HepG2 (cell line): ENCODE data around the gene LTB4R. TPM values are rescaled to one million over a fixed set of nuclear protein-coding genes. Genes with fewer than 3 reads are reported as not detected.

Source experiments
- ATAC-seq: fragments of 200-7000 bp; cut with Tn5 transposase; 3 replicates; pipeline ENCODE4 v1.9.1; 2020; ENCODE audit warnings: mild to moderate bottlenecking, moderate library complexity
- BruUV-seq: library from RNA; stranded (reverse); fragments of 400-500 nt; replicated peaks from 2 replicates; lab custom pipeline; 2021; lab: Mats Ljungman, UMichigan
- CTCF ChIA-PET: fragments of 300-600 bp; formaldehyde crosslinking; extraction: SDS; loops from one replicate; lab custom pipeline; 2021; ENCODE audit warnings: low total read pairs, inconsistent platforms, low intra/inter-chr PET ratio; lab: Yijun Ruan, JAX
- POLR2A ChIA-PET: fragments of 350-600 bp; sonication (Branson Sonifier 250); formaldehyde crosslinking; loops from one replicate; lab custom pipeline; 2020; ENCODE audit warnings: antibody characterized with exemption, inconsistent platforms; lab: Yijun Ruan, JAX
- DNase-seq: peaks from one replicate; pipeline ENCODE4 v3.0.0-alpha.2; 2015; ENCODE audit warnings: low spot score
- FAIRE-seq: peaks from 3 replicates; lab custom pipeline; 2011; peaks lifted over from hg19 to GRCh38; lab: Jason Lieb, UNC
- H2AFZ ChIP-seq: one replicate; pipeline ENCODE4 v1.6.1; 2011; ENCODE audit warnings: low read length, inconsistent platforms
- H3K27ac ChIP-seq: fragments of 300-600 bp; 3 replicates; pipeline ENCODE4 v1.8.0; 2011; ENCODE audit warnings: mixed run types, mild to moderate bottlenecking, mixed read lengths, low read length, inconsistent platforms; ENCODE audit not compliant: insufficient read depth; ENCODE audit errors: extremely low read length
- H3K27me3 ChIP-seq, 2 experiments: fragments of 200-600 bp in 1 of 2; 2 replicates in 1 of 2; 3 replicates in 1 of 2; pipeline versions ENCODE4 v1.6.0 to v1.8.0; 2011; ENCODE audit warnings: low read length in 2 of 2, mild to moderate bottlenecking in 2 of 2, moderate library complexity in 2 of 2, inconsistent platforms in 1 of 2; ENCODE audit not compliant: insufficient read depth in 2 of 2, control insufficient read depth in 1 of 2
- H3K36me3 ChIP-seq, 2 experiments: fragments of 200-600 bp in 1 of 2; replicated peaks in 1 of 2; 2 replicates in 1 of 2; 3 replicates in 1 of 2; pipeline versions ENCODE4 v1.5.1 to v1.8.0; 2011; ENCODE audit warnings: low read length in 2 of 2, inconsistent platforms in 1 of 2; ENCODE audit not compliant: insufficient read depth in 2 of 2, control insufficient read depth in 1 of 2
- H3K4me1 ChIP-seq: 2 replicates; pipeline ENCODE4 v1.5.1; 2012; ENCODE audit warnings: low read length, inconsistent platforms; ENCODE audit not compliant: insufficient read depth
- H3K4me2 ChIP-seq: 2 replicates; pipeline ENCODE4 v1.6.0; 2011; ENCODE audit warnings: low read depth, low read length, inconsistent platforms
- H3K4me3 ChIP-seq, 3 experiments: fragments of 200-600 bp in 1 of 3; sonication (generic), shearing (Covaris generic) in 1 of 3; replicated peaks in 1 of 3; 2 replicates each; pipeline ENCODE4 v1.5.1; 2011 to 2016; ENCODE audit warnings: low read length in 3 of 3, inconsistent platforms in 2 of 3, low read depth in 2 of 3, mild to moderate bottlenecking in 2 of 3, control low read depth in 1 of 3, mixed read lengths in 1 of 3; ENCODE audit not compliant: insufficient read depth in 1 of 3
- H3K79me2 ChIP-seq: one replicate; pipeline ENCODE4 v1.6.1; 2011; ENCODE audit warnings: low read length, inconsistent platforms; ENCODE audit not compliant: insufficient read depth
- H3K9ac ChIP-seq: 2 replicates; pipeline ENCODE4 v1.6.0; 2011; ENCODE audit warnings: mild to moderate bottlenecking, low read depth, low read length, inconsistent platforms; ENCODE audit not compliant: insufficient read depth
- H3K9me3 ChIP-seq: 2 replicates; pipeline ENCODE4 v1.5.1; 2012; ENCODE audit warnings: mild to moderate bottlenecking, low read length
- H4K20me1 ChIP-seq: 2 replicates; pipeline ENCODE4 v1.6.0; 2011; ENCODE audit warnings: inconsistent platforms, mild to moderate bottlenecking, low read length, moderate library complexity; ENCODE audit not compliant: insufficient read depth
- CREM ChIP-seq, 2 experiments: sonication (generic) in 1 of 2; formaldehyde crosslinking in 1 of 2; IDR thresholded peaks; 2 replicates each; pipeline versions ENCODE4 v1.4.0 to v1.6.1; 2016 to 2020; ENCODE audit warnings: antibody characterized with exemption in 1 of 2, mild to moderate bottlenecking in 1 of 2, missing genetic modification reagents in 1 of 2
- HOXA9 ChIP-seq: sonication (generic); formaldehyde crosslinking; IDR thresholded peaks from 2 replicates; pipeline ENCODE4 v1.8.1; 2022; ENCODE audit warnings: missing genetic modification reagents, mild to moderate bottlenecking, moderate library complexity, borderline replicate concordance
- ISX ChIP-seq: sonication (generic); formaldehyde crosslinking; conservative IDR thresholded peaks from 2 replicates; pipeline ENCODE4 v1.5.0; 2020; ENCODE audit warnings: missing genetic modification reagents
- KLF15 ChIP-seq: sonication (generic); formaldehyde crosslinking; IDR thresholded peaks from 2 replicates; pipeline ENCODE4 v1.8.1; 2023; ENCODE audit warnings: borderline replicate concordance, mild to moderate bottlenecking, inconsistent platforms, missing genetic modification reagents, mixed read lengths
- NCOA1 ChIP-seq: sonication (generic); formaldehyde crosslinking; IDR thresholded peaks from 2 replicates; pipeline ENCODE4 v1.9.0; 2021; ENCODE audit warnings: missing genetic modification reagents
- PLRG1 ChIP-seq: fragments of 450-650 bp; conservative IDR thresholded peaks from 2 replicates; pipeline ENCODE4 v1.6.1; 2016
- RARG ChIP-seq: sonication (generic); formaldehyde crosslinking; IDR thresholded peaks from 2 replicates; pipeline ENCODE4 v1.4.0; 2020; ENCODE audit warnings: low read depth, mild to moderate bottlenecking, missing genetic modification reagents
- REL ChIP-seq: sonication (generic); formaldehyde crosslinking; conservative IDR thresholded peaks from 2 replicates; pipeline ENCODE4 v1.8.0; 2022; ENCODE audit warnings: mild to moderate bottlenecking, missing genetic modification reagents, moderate library complexity
- SMAD9 ChIP-seq: sonication (generic); formaldehyde crosslinking; IDR thresholded peaks from 2 replicates; pipeline ENCODE4 v1.5.1; 2020; ENCODE audit warnings: mild to moderate bottlenecking, missing genetic modification reagents
- ZBTB14 ChIP-seq: sonication (generic); formaldehyde crosslinking; IDR thresholded peaks from 2 replicates; pipeline ENCODE4 v1.4.0; 2020; ENCODE audit warnings: missing genetic modification reagents
- ZKSCAN8 ChIP-seq: IDR thresholded peaks from 2 replicates; pipeline ENCODE4 v1.6.1; 2016; ENCODE audit warnings: borderline replicate concordance, missing genetic modification reagents, missing compliant biosample characterization
- ZMYM3 ChIP-seq: sonication (generic); formaldehyde crosslinking; IDR thresholded peaks from 2 replicates; pipeline ENCODE4 v1.5.1; 2020; ENCODE audit warnings: mild to moderate bottlenecking, missing genetic modification reagents
- ZNF274 ChIP-seq: sonication (generic); formaldehyde crosslinking; IDR thresholded peaks from 2 replicates; pipeline ENCODE4 v1.5.1; 2020; ENCODE audit warnings: mild to moderate bottlenecking, missing genetic modification reagents
- ZNF296 ChIP-seq: sonication (generic); formaldehyde crosslinking; conservative IDR thresholded peaks from 2 replicates; pipeline ENCODE4 v1.5.0; 2020; ENCODE audit warnings: mild to moderate bottlenecking, missing genetic modification reagents
- ZNF512B ChIP-seq: sonication (generic); formaldehyde crosslinking; IDR thresholded peaks from 2 replicates; pipeline ENCODE4 v1.5.1; 2020; ENCODE audit warnings: missing genetic modification reagents, mild to moderate bottlenecking, borderline replicate concordance
- ZNF556 ChIP-seq: sonication (generic); formaldehyde crosslinking; IDR thresholded peaks from 2 replicates; pipeline ENCODE4 v1.4.0; 2020; ENCODE audit warnings: mild to moderate bottlenecking, missing genetic modification reagents, borderline replicate concordance
- ZNF670 ChIP-seq: sonication (generic); formaldehyde crosslinking; IDR thresholded peaks from 2 replicates; pipeline ENCODE4 v1.8.0; 2022; ENCODE audit warnings: mild to moderate bottlenecking, missing genetic modification reagents, borderline replicate concordance
- ZNF7 ChIP-seq: IDR thresholded peaks from 2 replicates; pipeline ENCODE4 v1.6.1; 2016; ENCODE audit warnings: missing biosample characterization, missing genetic modification reagents
- WGBS: methylation state at CpG from one replicate; pipeline ENCODE4 v1.1.6; 2017; ENCODE audit warnings: low lambda C conversion rate; 5-methylcytosine and 5-hydroxymethylcytosine counted together
- in situ Hi-C: cut with HindIII; loops from 2 replicates; pipeline ENCODE4 v1.10.0; 2017; ENCODE audit warnings: low pct_unique_long_range_greater_than_20kb; ENCODE audit not compliant: extremely low pct_ligation_motif_present
- intact Hi-C: fragments of 100-400 bp; cut with micrococcal nuclease; formaldehyde crosslinking; loops from one replicate; pipeline ENCODE4 v1.10.0; 2022; ENCODE audit not compliant: unreplicated experiment
- polyA plus RNA-seq, 8 experiments: library from polyadenylated mRNA; depleted of rRNA in 3 of 8; stranded (reverse) in 7 of 8; unstranded in 1 of 8; fragments of >200 nt; fragmentation: Illumina TruSeq in 4 of 8; extraction: Trizol in 4 of 8; gene quantifications; 2 replicates each; pipeline versions ENCODE4 v1.2.1 to v1.2.3, GENCODE V29; 2011 to 2016; ENCODE audit warnings: low read depth in 4 of 8, missing spikeins in 1 of 8, mixed read lengths in 1 of 8; ENCODE audit not compliant: insufficient read depth in 1 of 8
- total RNA-seq, 5 experiments: library from RNA; depleted of rRNA; stranded (reverse); fragments of >200 nt; fragmentation: Illumina TruSeq; extraction: Trizol; gene quantifications; 2 replicates each; pipeline ENCODE4 v1.2.3, GENCODE V29; 2016; ENCODE audit warnings: low read depth in 1 of 5

The LTB4R gene
- total and polyA plus RNA-seq, 2 of the 13 experiments (the other 11 are each of a cell fraction or from before 2014, with no cell fraction given) = 3.2 to 8.2 TPM

GRCh38 chr14:24269910-24270536, 41.3 kb upstream of the LTB4R start (continued):
- TF ChIP-seq ZNF512B (CRISPR knock-in tag) (0 out of 2 replicates have a peak, but pooled peaks have one; percentile 27), PLRG1 (no peak), ZBTB14 (CRISPR knock-in tag) (0 out of 2 replicates have a peak, but pooled peaks have one; percentile 10), ZNF274 (no peak), RARG (CRISPR knock-in tag) (0 out of 2 replicates have a peak, but pooled peaks have one; percentile 5)

GRCh38 chr14:24270537-24271133, 40.7 kb upstream of the LTB4R start:
- in situ Hi-C loops = no loop called here
- no peak for TF ChIP-seq CREM (IDR thresholded peaks at IDR 0.05)
- TF ChIP-seq CREM (CRISPR knock-in tag; IDR thresholded peaks at IDR 0.05) = no peak
- no peak for TF ChIP-seq ZNF556 (CRISPR knock-in tag)
- no peak for TF ChIP-seq REL
- peak; percentile 99 for TF ChIP-seq ZMYM3 (CRISPR knock-in tag)
- no peak for TF ChIP-seq ZNF670 (CRISPR knock-in tag)
- TF ChIP-seq SMAD9 (CRISPR knock-in tag) = peak; percentile 77; the same call in 1 of the 2 replicates
- TF ChIP-seq HOXA9 = no peak
- no peak for TF ChIP-seq ZNF7
- 0 out of 2 replicates have a peak, but pooled peaks have one; percentile 55 for TF ChIP-seq ZNF296 (CRISPR knock-in tag)
- no peak for TF ChIP-seq ZKSCAN8 (CRISPR knock-in tag)
- peak; percentile 80; the same call in 1 of the 2 replicates for TF ChIP-seq KLF15
- no peak for TF ChIP-seq NCOA1 (CRISPR knock-in tag)
- 0 out of 2 replicates have a peak, but pooled peaks have one; percentile 25 for TF ChIP-seq ISX

More at GRCh38 chr14:24270537-24271133, 40.7 kb upstream of the LTB4R start:
- H3K27ac ChIP-seq = peak overlapping the region; percentile 92
- no peaks in the 10 kb centered on the region for H3K9me3 ChIP-seq
- ChIA-PET POLR2A (interaction anchor here (0.6 to 16.5 kb wide), 53 partner anchors 10 to 1433 kb away, joined by 3 to 435 read pairs (median 7); partner anchors contain the start of genes AJUBA, BCL2L2, CARMIL3 and CBLN3), CTCF (interaction anchor here (0.6 to 2.8 kb wide), 4 partner anchors 27 to 75 kb away, joined by 3 to 33 read pairs (median 10); partner anchors contain the start of genes MDP1 and TINF2)
- H3K4me2 ChIP-seq = peak overlapping the region; percentile 97
- H2AFZ ChIP-seq = peak overlapping the region; percentile 11
- WGBS = 17% methylated on average over 13 of the region's 13 CpGs
- no peaks in the 10 kb centered on the region; a peak in 1 of 5 replicates for H3K27me3 ChIP-seq
- H3K4me3 ChIP-seq = peak overlapping the region; percentile 78 to 96 (median 78)
- FAIRE-seq (no peak), ATAC-seq (peak; percentile 57), DNase-seq (no peak)
- intact Hi-C loops = loop anchor here (1.0 to 2.0 kb wide), 4 partner anchors 18 to 54 kb away; partner anchors contain the start of gene MDP1
- peak overlapping the region; percentile 98 for H3K9ac ChIP-seq
- BruUV-seq = no TSS peak
- H3K79me2 ChIP-seq = peaks cover 5% of the 10 kb centered on the region
- H3K4me1 ChIP-seq = peaks cover 22% of the 10 kb centered on the region
- H4K20me1 ChIP-seq = no peaks in the 10 kb centered on the region
- peaks cover 19 to 32% of the 10 kb centered on the region in 2 experiments; a peak in 4 of 5 replicates for H3K36me3 ChIP-seq
